ENCODE data around the gene SPACA7. TPM values are rescaled to one million over a fixed set of nuclear protein-coding genes. Genes with fewer than 3 reads are reported as not detected.

SPACA7 gene
- not detected for polyA plus RNA-seq
- long read RNA-seq, donor 1: 0 reads
- long read RNA-seq, donor 2: 0 reads
- long read RNA-seq, donor 3: 0 reads
- long read RNA-seq, donor 4: 0 reads
- long read RNA-seq, donor 5: 0 reads
- long read RNA-seq, donor 6: 0 reads
- long read RNA-seq, donor 7: 0 reads
- long read RNA-seq, donor 8: 0 reads
- long read RNA-seq, donor 9: 0 reads
- long read RNA-seq, donor 10: 0 reads
- long read RNA-seq, donor 11: 0 reads

GRCh38 chr13:112376050-112376681, at the start of gene SPACA7:
Gene SPACA7 (plus strand): TSS chr13:112376355. CDS start chr13:112376386, 31 bp downstream.
- no peaks in the 10 kb centered on the region for H3K36me3 ChIP-seq (ENCODE audit: control insufficient read depth, insufficient read depth, low read length)
- H3K27ac ChIP-seq (ENCODE audit: low read length): no peak within 1 kb of the TSS
- DNase-seq: no peak
- H3K27me3 ChIP-seq (ENCODE audit: control insufficient read depth, insufficient read depth, low read length): no peaks in the 10 kb centered on the region
- no peaks in the 10 kb centered on the region for H3K9me3 ChIP-seq (ENCODE audit: control insufficient read depth, low read depth, low read length)
- no peak within 1 kb of the TSS for H3K4me3 ChIP-seq (ENCODE audit: low read length)
- WGBS (ENCODE audit: insufficient coverage, low lambda C conversion rate): no CpG with 5 or more reads among the region's 8 CpGs
- H3K4me1 ChIP-seq (ENCODE audit: control insufficient read depth, insufficient read depth, low read length): no peaks in the 10 kb centered on the region

GRCh38 chr13:112326821-112327370, 49.3 kb upstream of the SPACA7 start:
- Histone ChIP-seq H3K4me3 (ENCODE audit: low read length) (no peak overlapping the region), H3K4me1 (ENCODE audit: control insufficient read depth, insufficient read depth, low read length) (no peaks in the 10 kb centered on the region), H3K36me3 (ENCODE audit: control insufficient read depth, insufficient read depth, low read length) (no peaks in the 10 kb centered on the region), H3K9me3 (ENCODE audit: control insufficient read depth, low read depth, low read length) (no peaks in the 10 kb centered on the region), H3K27ac (ENCODE audit: low read length) (no peak overlapping the region), H3K27me3 (ENCODE audit: control insufficient read depth, insufficient read depth, low read length) (peaks cover 49% of the 10 kb centered on the region)
- no CpG with 5 or more reads among the region's 17 CpGs for WGBS (ENCODE audit: insufficient coverage, low lambda C conversion rate)
- DNase-seq: no peak

DNA sequence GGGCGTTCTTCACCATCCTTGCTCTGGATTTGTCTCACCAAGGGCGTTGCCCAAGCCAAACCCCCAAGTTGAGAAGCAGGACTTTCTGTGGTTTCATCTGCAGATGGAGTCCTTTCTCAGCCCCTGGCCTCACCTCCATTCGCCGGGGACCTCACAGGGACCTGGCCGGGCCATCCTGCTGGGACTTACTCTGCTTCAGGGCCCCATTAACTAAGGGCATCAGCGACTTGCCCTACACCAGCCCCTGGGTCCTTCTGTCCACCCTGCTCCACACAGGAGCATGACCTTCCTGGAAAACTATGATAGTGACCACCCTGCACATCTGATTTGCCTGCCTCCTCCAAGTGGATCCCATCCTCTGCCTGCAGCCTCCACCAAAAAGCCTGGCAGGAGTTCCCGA, 47.2 kb upstream of the SPACA7 start:
- H3K9me3 ChIP-seq (ENCODE audit: control insufficient read depth, low read depth, low read length): no peaks in the 10 kb centered on the region
- no peak for DNase-seq
- peaks cover 65% of the 10 kb centered on the region for H3K27me3 ChIP-seq (ENCODE audit: control insufficient read depth, insufficient read depth, low read length)
- no peak overlapping the region for H3K4me3 ChIP-seq (ENCODE audit: low read length)
- H3K27ac ChIP-seq (ENCODE audit: low read length): no peak overlapping the region
- no peaks in the 10 kb centered on the region for H3K4me1 ChIP-seq (ENCODE audit: control insufficient read depth, insufficient read depth, low read length)
- H3K36me3 ChIP-seq (ENCODE audit: control insufficient read depth, insufficient read depth, low read length): no peaks in the 10 kb centered on the region
- WGBS (ENCODE audit: insufficient coverage, low lambda C conversion rate): no CpG with 5 or more reads among the region's 7 CpGs

DNA sequence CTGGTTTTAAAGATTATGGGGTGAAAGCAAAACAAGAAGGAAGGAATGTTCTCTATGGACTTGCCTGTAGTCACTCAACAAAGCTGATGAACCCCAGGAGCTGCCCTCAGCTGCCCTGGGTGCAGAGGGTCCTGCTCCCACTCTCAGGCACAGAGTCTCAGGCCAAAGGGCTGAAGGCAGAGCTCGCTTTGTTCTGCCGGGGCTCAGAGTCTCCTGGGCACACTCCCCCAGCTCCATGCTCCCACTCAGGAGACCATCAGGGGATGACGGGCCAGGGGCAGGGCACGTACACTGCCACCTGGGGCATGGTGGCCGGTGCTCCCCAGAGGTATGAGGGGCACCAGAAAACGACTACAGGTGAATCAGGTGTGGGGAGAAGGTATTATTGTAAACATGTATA, 46.8 kb upstream of the SPACA7 start:
- Histone ChIP-seq H3K9me3 (ENCODE audit: control insufficient read depth, low read depth, low read length) (no peaks in the 10 kb centered on the region), H3K36me3 (ENCODE audit: control insufficient read depth, insufficient read depth, low read length) (no peaks in the 10 kb centered on the region), H3K27ac (ENCODE audit: low read length) (no peak overlapping the region), H3K4me1 (ENCODE audit: control insufficient read depth, insufficient read depth, low read length) (no peaks in the 10 kb centered on the region), H3K27me3 (ENCODE audit: control insufficient read depth, insufficient read depth, low read length) (peaks cover 64% of the 10 kb centered on the region), H3K4me3 (ENCODE audit: low read length) (no peak overlapping the region)
- no peak for DNase-seq
- no CpG with 5 or more reads among the region's 6 CpGs for WGBS (ENCODE audit: insufficient coverage, low lambda C conversion rate)

- H3K4me3 ChIP-seq (ENCODE audit: low read length): no peak overlapping the region
- peaks cover 67% of the 10 kb centered on the region for H3K27me3 ChIP-seq (ENCODE audit: control insufficient read depth, insufficient read depth, low read length)
- WGBS (ENCODE audit: insufficient coverage, low lambda C conversion rate): no CpG with 5 or more reads among the region's 19 CpGs
- H3K9me3 ChIP-seq (ENCODE audit: control insufficient read depth, low read depth, low read length): no peaks in the 10 kb centered on the region
- H3K27ac ChIP-seq (ENCODE audit: low read length): no peak overlapping the region
- H3K4me1 ChIP-seq (ENCODE audit: control insufficient read depth, insufficient read depth, low read length): no peaks in the 10 kb centered on the region
- no peaks in the 10 kb centered on the region for H3K36me3 ChIP-seq (ENCODE audit: control insufficient read depth, insufficient read depth, low read length)
- DNase-seq: no peak
These were observed 46.1 kb upstream of the SPACA7 start for GRCh38 chr13:112330066-112330465.

DNA sequence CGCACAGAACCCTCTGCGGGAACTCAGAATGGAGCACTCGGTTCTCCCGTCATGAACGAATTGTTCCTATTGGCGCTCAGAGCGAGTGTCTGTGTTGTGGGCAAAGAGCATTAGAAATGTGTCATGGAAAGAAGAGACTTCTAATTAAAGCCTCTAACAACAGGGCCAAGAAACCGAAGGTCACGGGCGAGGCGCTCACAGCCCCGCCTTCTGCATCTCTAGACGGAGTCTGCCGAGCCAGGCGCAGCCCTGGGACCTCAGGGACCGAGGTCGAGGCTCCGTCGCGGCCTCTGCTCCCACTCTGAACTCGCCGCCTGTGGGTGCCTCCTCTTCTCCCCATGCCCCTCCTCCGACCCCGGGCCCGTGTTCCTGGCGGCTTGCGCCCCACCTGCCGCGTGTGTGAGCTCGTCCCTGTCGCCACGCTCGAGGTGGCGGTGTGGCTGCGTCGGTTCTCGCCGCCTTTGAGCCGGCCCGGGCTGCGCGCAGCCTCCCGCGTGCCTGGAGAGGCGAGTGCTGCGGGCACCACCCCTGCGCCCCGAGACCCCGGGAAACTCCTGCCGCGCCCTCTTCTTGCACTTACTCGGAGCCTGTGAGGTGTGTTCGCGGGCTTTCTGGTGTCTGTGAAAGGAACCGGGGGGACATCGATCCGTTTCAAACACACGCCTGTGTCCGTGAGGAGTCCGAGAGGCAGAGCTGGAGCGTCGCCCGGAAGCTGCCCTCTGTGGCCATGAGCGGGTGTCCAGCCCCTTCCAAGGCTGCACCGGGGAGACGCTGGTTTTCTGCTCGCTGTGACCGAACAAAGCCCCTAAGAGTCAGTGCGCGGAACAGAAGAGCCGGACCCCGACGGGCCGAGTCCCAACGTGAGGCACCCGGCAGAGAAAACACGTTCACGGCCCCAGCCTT, 45.4 kb upstream of the SPACA7 start:
- no peak overlapping the region for H3K4me3 ChIP-seq (ENCODE audit: low read length)
- H3K36me3 ChIP-seq (ENCODE audit: control insufficient read depth, insufficient read depth, low read length): no peaks in the 10 kb centered on the region
- DNase-seq: peak in 1 of 2 donors; percentile 16
- H3K27ac ChIP-seq (ENCODE audit: low read length): no peak overlapping the region
- no peaks in the 10 kb centered on the region for H3K9me3 ChIP-seq (ENCODE audit: control insufficient read depth, low read depth, low read length)
- no CpG with 5 or more reads among the region's 78 CpGs for WGBS (ENCODE audit: insufficient coverage, low lambda C conversion rate)
- peaks cover 61% of the 10 kb centered on the region for H3K27me3 ChIP-seq (ENCODE audit: control insufficient read depth, insufficient read depth, low read length)
- H3K4me1 ChIP-seq (ENCODE audit: control insufficient read depth, insufficient read depth, low read length): no peaks in the 10 kb centered on the region

GRCh38 chr13:112331675-112332074, 44.5 kb upstream of the SPACA7 start:
- Histone ChIP-seq H3K36me3 (ENCODE audit: control insufficient read depth, insufficient read depth, low read length) (no peaks in the 10 kb centered on the region), H3K27ac (ENCODE audit: low read length) (no peak overlapping the region), H3K27me3 (ENCODE audit: control insufficient read depth, insufficient read depth, low read length) (peaks cover 55% of the 10 kb centered on the region), H3K9me3 (ENCODE audit: control insufficient read depth, low read depth, low read length) (no peaks in the 10 kb centered on the region), H3K4me3 (ENCODE audit: low read length) (no peak overlapping the region), H3K4me1 (ENCODE audit: control insufficient read depth, insufficient read depth, low read length) (no peaks in the 10 kb centered on the region)
- no peak for DNase-seq
- WGBS (ENCODE audit: insufficient coverage, low lambda C conversion rate): no CpG with 5 or more reads among the region's 20 CpGs

GRCh38 chr13:112332727-112333126, 43.4 kb upstream of the SPACA7 start:
- no peak for DNase-seq
- Histone ChIP-seq H3K27me3 (ENCODE audit: control insufficient read depth, insufficient read depth, low read length) (peaks cover 55% of the 10 kb centered on the region), H3K27ac (ENCODE audit: low read length) (no peak overlapping the region), H3K9me3 (ENCODE audit: control insufficient read depth, low read depth, low read length) (no peaks in the 10 kb centered on the region), H3K36me3 (ENCODE audit: control insufficient read depth, insufficient read depth, low read length) (no peaks in the 10 kb centered on the region), H3K4me1 (ENCODE audit: control insufficient read depth, insufficient read depth, low read length) (no peaks in the 10 kb centered on the region), H3K4me3 (ENCODE audit: low read length) (no peak overlapping the region)
- no CpG with 5 or more reads among the region's 10 CpGs for WGBS (ENCODE audit: insufficient coverage, low lambda C conversion rate)

- no peaks in the 10 kb centered on the region for H3K4me1 ChIP-seq (ENCODE audit: control insufficient read depth, insufficient read depth, low read length)
- no peak overlapping the region for H3K4me3 ChIP-seq (ENCODE audit: low read length)
- peaks cover 51% of the 10 kb centered on the region for H3K27me3 ChIP-seq (ENCODE audit: control insufficient read depth, insufficient read depth, low read length)
- H3K36me3 ChIP-seq (ENCODE audit: control insufficient read depth, insufficient read depth, low read length): no peaks in the 10 kb centered on the region
- H3K9me3 ChIP-seq (ENCODE audit: control insufficient read depth, low read depth, low read length): no peaks in the 10 kb centered on the region
- H3K27ac ChIP-seq (ENCODE audit: low read length): no peak overlapping the region
- WGBS (ENCODE audit: insufficient coverage, low lambda C conversion rate): 91% methylated on average over 7 of the region's 16 CpGs
- no peak for DNase-seq
These were observed 42.2 kb upstream of the SPACA7 start for GRCh38 chr13:112333756-112334543.

DNA sequence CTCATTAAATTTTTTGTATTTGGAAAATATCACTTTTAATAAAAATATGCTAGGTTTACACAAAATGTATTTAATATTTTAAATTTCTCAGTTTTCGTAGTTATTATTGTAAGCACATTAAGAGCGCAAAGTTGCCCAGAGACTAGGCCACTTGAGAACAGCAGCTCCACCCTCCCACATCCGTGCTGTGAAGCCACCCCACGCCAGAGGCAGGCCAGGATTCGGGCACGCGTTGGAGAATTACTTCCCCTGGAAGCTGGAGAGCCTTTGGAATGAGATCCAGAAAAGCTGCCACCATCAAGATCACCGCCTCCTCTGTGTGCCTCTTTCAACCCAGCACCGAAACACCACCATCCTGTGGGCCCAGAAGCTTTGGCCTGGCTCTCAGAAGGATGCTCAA, 41.0 kb upstream of the SPACA7 start:
- Histone ChIP-seq H3K9me3 (ENCODE audit: control insufficient read depth, low read depth, low read length) (no peaks in the 10 kb centered on the region), H3K4me3 (ENCODE audit: low read length) (no peak overlapping the region), H3K4me1 (ENCODE audit: control insufficient read depth, insufficient read depth, low read length) (no peaks in the 10 kb centered on the region), H3K27me3 (ENCODE audit: control insufficient read depth, insufficient read depth, low read length) (peaks cover 42% of the 10 kb centered on the region), H3K36me3 (ENCODE audit: control insufficient read depth, insufficient read depth, low read length) (no peaks in the 10 kb centered on the region), H3K27ac (ENCODE audit: low read length) (no peak overlapping the region)
- DNase-seq: no peak
- no CpG with 5 or more reads among the region's 9 CpGs for WGBS (ENCODE audit: insufficient coverage, low lambda C conversion rate)

Measured in large intestine (tissue), 12 donors.